SU-DHL-6 (cell line): ENCODE data around the gene ZGPAT.

Experiments
- H2AFZ ChIP-seq: fragments of 200-600 bp; sonication (generic); 2 replicates; pipeline ENCODE4 v1.6.1; 2014; ENCODE audit warnings: low read depth, mild to moderate bottlenecking, moderate library complexity, mixed read lengths, antibody characterized with exemption, low read length; ENCODE audit not compliant: severe bottlenecking
- H3F3A ChIP-seq: fragments of 200-600 bp; shearing (Covaris generic); 2 replicates; pipeline ENCODE4 v1.6.0; 2016; ENCODE audit warnings: antibody characterized with exemption, mild to moderate bottlenecking; ENCODE audit not compliant: insufficient read depth
- H3K27ac ChIP-seq: fragments of 200-600 bp; sonication (generic); 2 replicates; pipeline ENCODE4 v1.5.1; 2016; ENCODE audit warnings: low read depth, mild to moderate bottlenecking, low read length, moderate library complexity, mixed read lengths
- H3K27me3 ChIP-seq: fragments of 200-600 bp; sonication (generic), shearing (Covaris generic); 2 replicates; pipeline ENCODE4 v1.6.0; 2014; ENCODE audit warnings: mild to moderate bottlenecking, low read length
- H3K36me3 ChIP-seq: fragments of 200-600 bp; sonication (generic); 2 replicates; pipeline ENCODE4 v1.6.1; 2014; ENCODE audit warnings: mild to moderate bottlenecking, low read length, mixed read lengths
- H3K4me2 ChIP-seq: fragments of 300-600, 200-600 bp; shearing (Covaris generic), sonication (generic); 2 replicates; pipeline ENCODE4 v1.6.0; 2014; ENCODE audit warnings: low read length, low read depth, mild to moderate bottlenecking; ENCODE audit not compliant: poor library complexity, severe bottlenecking
- H3K4me3 ChIP-seq: fragments of 200-600 bp; sonication (generic); 2 replicates; pipeline ENCODE4 v1.5.1; 2014; ENCODE audit warnings: antibody characterized with exemption, low read length, mild to moderate bottlenecking, mixed read lengths; ENCODE audit not compliant: insufficient read depth, poor library complexity, severe bottlenecking
- H3K79me2 ChIP-seq: fragments of 200-600 bp; sonication (generic); 2 replicates; pipeline ENCODE4 v1.6.1; 2014; ENCODE audit warnings: mild to moderate bottlenecking, low read length, moderate library complexity; ENCODE audit not compliant: insufficient read depth
- H3K9ac ChIP-seq: fragments of 200-600 bp; sonication (generic); 2 replicates; pipeline ENCODE4 v1.7.0; 2014; ENCODE audit warnings: mild to moderate bottlenecking, low read length
- H3K9me2 ChIP-seq: fragments of 200-600 bp; sonication (generic); replicated peaks from 2 replicates; pipeline ENCODE4 v1.6.1; 2014; ENCODE audit warnings: low read length; ENCODE audit not compliant: insufficient read depth
- H3K9me3 ChIP-seq: fragments of 200-600 bp; sonication (generic); 2 replicates; pipeline ENCODE4 v1.6.1; 2014; ENCODE audit warnings: low read length, mixed read lengths; ENCODE audit not compliant: insufficient read depth
- H4K20me1 ChIP-seq: fragments of 200-600 bp; sonication (generic); 2 replicates; pipeline ENCODE4 v1.6.1; 2014; ENCODE audit warnings: low read depth, mild to moderate bottlenecking, antibody characterized with exemption, low read length, moderate library complexity, mixed read lengths
- CTCF ChIP-seq: fragments of 200-600 bp; sonication (generic); IDR thresholded peaks from one replicate; pipeline ENCODE4 v1.5.1; 2017; ENCODE audit warnings: antibody characterized with exemption, mild to moderate bottlenecking, low read length, moderate library complexity; ENCODE audit not compliant: insufficient read depth, poor library complexity, severe bottlenecking
- EZH2phosphoT487 ChIP-seq: fragments of 200-600 bp; sonication (generic), shearing (Covaris generic); conservative IDR thresholded peaks from 2 replicates; pipeline ENCODE4 v1.6.1; 2018; ENCODE audit warnings: mild to moderate bottlenecking, antibody characterized with exemption, low read length, moderate library complexity, mixed read lengths

ZGPAT gene

GRCh38 chr20:63783970-63784369 lies 76.1 kb downstream of the ZGPAT start:
- H3K9ac ChIP-seq, result no peak overlapping the region
- H2AFZ ChIP-seq, result no peak overlapping the region
- no peak overlapping the region for H3K4me2 ChIP-seq
- H3K9me2 ChIP-seq, result no peaks in the 10 kb centered on the region
- H3K9me3 ChIP-seq, result no peaks in the 10 kb centered on the region
- H3K4me3 ChIP-seq, result no peak overlapping the region
- TF ChIP-seq EZH2phosphoT487 (no peak), CTCF (no peak)
- H3F3A ChIP-seq, result peaks cover 5% of the 10 kb centered on the region; the same call in 1 of the 2 replicates
- no peaks in the 10 kb centered on the region for H3K27me3 ChIP-seq
- H4K20me1 ChIP-seq, result no peaks in the 10 kb centered on the region
- no peaks in the 10 kb centered on the region for H3K79me2 ChIP-seq
- no peaks in the 10 kb centered on the region for H3K36me3 ChIP-seq
- no peak overlapping the region for H3K27ac ChIP-seq

- H3K9me3 ChIP-seq, result no peaks in the 10 kb centered on the region
- no peaks in the 10 kb centered on the region for H4K20me1 ChIP-seq
- H3K79me2 ChIP-seq, result no peaks in the 10 kb centered on the region
- no peak overlapping the region for H3K4me3 ChIP-seq
- no peaks in the 10 kb centered on the region for H3K27me3 ChIP-seq
- H3K4me2 ChIP-seq, result no peak overlapping the region
- H3K9me2 ChIP-seq, result no peaks in the 10 kb centered on the region
- no peak overlapping the region for H3K27ac ChIP-seq
- H2AFZ ChIP-seq, result no peak overlapping the region
- no peak for TF ChIP-seq CTCF
- TF ChIP-seq EZH2phosphoT487, result no peak
- peaks cover 5% of the 10 kb centered on the region; the same call in 1 of the 2 replicates for H3F3A ChIP-seq
- H3K36me3 ChIP-seq, result no peaks in the 10 kb centered on the region
- no peak overlapping the region for H3K9ac ChIP-seq
These were observed 77.9 kb downstream of the ZGPAT start for GRCh38 chr20:63785691-63786131.
